Measurements from ENCODE around the gene LY9. TPM values are rescaled to one million over a fixed set of nuclear protein-coding genes. Genes with fewer than 3 reads are reported as not detected.

Gene LY9
- total and polyA plus RNA-seq, 10 donors = 30.7 to 151 (median 37.8) TPM

- 92 to 98% (median 95%) methylated on average over 37 to 43 of the region's 43 CpGs for WGBS, 5 donors
- no peak for DNase-seq
- Histone ChIP-seq H3K27me3 (replicated peaks in 1 of 7) (no peaks in the 10 kb centered on the region), H3K27ac (peak overlapping the region in 1 of 8 donors; percentile 9), H3K4me3 (peak overlapping the region in 1 of 8 donors; percentile 14), H3K9me3 (peaks cover 0 to 28% (median 12%) of the 10 kb centered on the region in 8 donors), H3K36me3 (peaks cover 0 to 36% (median 9%) of the 10 kb centered on the region in 6 donors), H3K4me1 (peaks cover 19 to 75% (median 46%) of the 10 kb centered on the region in 6 donors)
- intact Hi-C loops (cut with DNase I; ENCODE audit: low total_unique reads) = no loop called here
- peak in 1 of 3 donors; percentile 26 for TF ChIP-seq POLR2AphosphoS5 (IDR thresholded peaks at IDR 0.05)
- TF ChIP-seq POLR2A (IDR thresholded peaks at IDR 0.05) = no peak
Measured at GRCh38 chr1:160801836-160802580, 6.0 kb downstream of the LY9 start.

DNA sequence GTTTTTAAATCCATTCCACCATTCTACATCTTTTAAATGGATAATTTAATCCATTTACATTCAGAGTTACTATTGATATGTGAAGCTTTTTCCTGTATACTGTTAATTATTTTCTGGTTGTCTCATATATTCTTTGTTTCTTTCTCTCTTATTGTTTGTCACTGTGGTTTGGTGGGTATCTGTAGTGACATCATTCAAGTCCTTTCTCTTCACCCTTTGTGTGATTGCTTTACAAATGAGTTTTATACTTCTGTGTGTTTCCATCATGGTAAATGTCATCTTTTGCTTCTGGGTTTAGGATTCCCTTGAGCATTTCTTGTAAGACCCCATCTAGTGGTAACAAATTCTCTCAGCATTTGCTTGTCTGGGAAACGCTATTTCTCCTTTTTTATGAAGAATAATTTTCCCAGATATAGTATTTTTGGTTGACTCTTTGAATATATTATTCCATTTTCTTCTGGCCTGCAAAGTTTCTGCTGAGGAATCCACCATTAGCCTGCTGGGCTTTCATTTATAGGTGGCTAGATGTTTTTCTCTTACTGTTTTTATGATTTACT, 10.2 kb downstream of the LY9 start:
- DNase-seq = no peak
- Histone ChIP-seq H3K4me1 (peaks cover 0 to 46% (median 21%) of the 10 kb centered on the region in 6 donors), H3K4me3 (no peak overlapping the region), H3K36me3 (peaks cover 0 to 76% (median 9%) of the 10 kb centered on the region in 6 donors), H3K27ac (no peak overlapping the region), H3K9me3 (peaks cover 0 to 38% (median 20%) of the 10 kb centered on the region in 8 donors), H3K27me3 (replicated peaks in 1 of 7) (no peaks in the 10 kb centered on the region)
- 79 to 93% (median 83%) methylated on average over 1 of the region's 1 CpG for WGBS, 5 donors
- intact Hi-C loops (cut with DNase I; ENCODE audit: low total_unique reads) = no loop called here
- TF ChIP-seq CTCF (IDR thresholded peaks at IDR 0.05 in 8 of 11, conservative IDR thresholded peaks at IDR 0.05 in 3 of 11) (no peak), POLR2A (IDR thresholded peaks at IDR 0.05) (no peak), POLR2AphosphoS5 (IDR thresholded peaks at IDR 0.05) (no peak)

DNA sequence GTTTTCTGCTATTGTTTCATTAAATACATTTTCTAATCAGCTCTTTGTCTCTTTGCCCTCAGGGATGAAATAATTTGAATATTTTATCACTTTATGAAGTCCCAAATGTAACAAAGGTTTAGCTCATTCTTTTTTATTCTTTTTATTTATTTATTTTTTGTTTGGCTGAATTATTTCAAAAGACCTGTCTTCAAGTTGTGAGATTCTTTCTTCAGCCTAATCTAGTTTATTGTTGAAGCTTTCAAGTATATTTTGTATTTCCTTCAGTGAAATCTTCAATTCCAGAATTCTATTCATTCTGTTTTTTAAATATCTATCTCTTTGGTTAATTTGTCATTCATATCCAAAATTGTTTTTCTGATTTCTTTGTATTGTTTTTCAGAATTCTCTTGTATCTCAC, 10.8 kb downstream of the LY9 start:
- TF ChIP-seq POLR2AphosphoS5 (IDR thresholded peaks at IDR 0.05) (no peak), POLR2A (IDR thresholded peaks at IDR 0.05) (no peak), CTCF (IDR thresholded peaks at IDR 0.05 in 8 of 11, conservative IDR thresholded peaks at IDR 0.05 in 3 of 11) (no peak)
- H3K27me3 ChIP-seq (replicated peaks in 1 of 7) = no peaks in the 10 kb centered on the region
- peaks cover 0 to 76% (median 6%) of the 10 kb centered on the region in 6 donors for H3K36me3 ChIP-seq
- no peak overlapping the region for H3K4me3 ChIP-seq
- no peak overlapping the region for H3K27ac ChIP-seq
- intact Hi-C loops (cut with DNase I; ENCODE audit: low total_unique reads) = no loop called here
- H3K4me1 ChIP-seq = peaks cover 0 to 40% (median 16%) of the 10 kb centered on the region in 6 donors
- DNase-seq = no peak
- H3K9me3 ChIP-seq = peaks cover 0 to 38% (median 20%) of the 10 kb centered on the region in 8 donors

GRCh38 chr1:160807247-160807646, 11.3 kb downstream of the LY9 start:
- Histone ChIP-seq H3K27me3 (replicated peaks in 1 of 7) (no peaks in the 10 kb centered on the region), H3K4me3 (no peak overlapping the region), H3K27ac (peak overlapping the region in 1 of 8 donors; percentile 58), H3K4me1 (peaks cover 0 to 35% (median 11%) of the 10 kb centered on the region in 6 donors), H3K9me3 (peaks cover 0 to 38% (median 20%) of the 10 kb centered on the region in 8 donors), H3K36me3 (peaks cover 0 to 75% (median 2%) of the 10 kb centered on the region in 6 donors)
- TF ChIP-seq POLR2A (IDR thresholded peaks at IDR 0.05) (no peak), POLR2AphosphoS5 (IDR thresholded peaks at IDR 0.05) (no peak), CTCF (IDR thresholded peaks at IDR 0.05 in 8 of 11, conservative IDR thresholded peaks at IDR 0.05 in 3 of 11) (no peak)
- intact Hi-C loops (cut with DNase I; ENCODE audit: low total_unique reads) = no loop called here
- DNase-seq = no peak
- WGBS, 5 donors = 78 to 87% (median 82%) methylated on average over 3 of the region's 3 CpGs

Measured in spleen (tissue), 11 donors.